Thoracic aorta (tissue), 2 donors: ENCODE data around the gene ZNF570. TPM values are rescaled to one million over a fixed set of nuclear protein-coding genes. Genes with fewer than 3 reads are reported as not detected.

Experiments used
- ATAC-seq: fragments of 150-250 bp; one replicate; pipeline ENCODE4 v1.8.0; 2017; ENCODE audit warnings: low read depth; ENCODE audit not compliant: insufficient number of reproducible peaks, low FRiP score
- DNase-seq: peaks from one replicate; pipeline ENCODE4 v3.0.0-alpha.2; 2020; ENCODE audit warnings: low spot score
- H3K27ac ChIP-seq, 2 donors: fragments of 200-600 bp; sonication (generic); 1 replicate in 1 of 2; 2 replicates in 1 of 2; pipeline ENCODE4 v1.5.1; 2016; ENCODE audit warnings: mild to moderate bottlenecking in 2 of 2, moderate library complexity in 2 of 2
- H3K27me3 ChIP-seq: fragments of 200-600 bp; sonication (generic); replicated peaks from 2 replicates; pipeline ENCODE4 v1.6.0; 2016; ENCODE audit warnings: mild to moderate bottlenecking; ENCODE audit not compliant: insufficient read depth
- H3K36me3 ChIP-seq: fragments of 200-600 bp; sonication (generic); one replicate; pipeline ENCODE4 v1.5.1; 2016
- H3K4me1 ChIP-seq, 2 donors: fragments of 200-600 bp; sonication (generic); 1 replicate in 1 of 2; 2 replicates in 1 of 2; pipeline versions ENCODE4 v1.5.1 to v1.6.0; 2016; ENCODE audit warnings: low read depth in 2 of 2, mild to moderate bottlenecking in 1 of 2; ENCODE audit not compliant: control insufficient read depth in 1 of 2
- H3K4me3 ChIP-seq: fragments of 200-600 bp; sonication (generic); 2 replicates; pipeline ENCODE4 v1.5.1; 2016; ENCODE audit warnings: mild to moderate bottlenecking
- H3K9me3 ChIP-seq: fragments of 200-600 bp; sonication (generic); 2 replicates; pipeline ENCODE4 v1.5.1; 2016
- CTCF ChIP-seq: fragments of 200-600 bp; sonication (generic); IDR thresholded peaks from one replicate; pipeline ENCODE4 v1.5.1; 2019; ENCODE audit warnings: antibody characterized with exemption
- total RNA-seq, 2 donors: library from RNA; depleted of rRNA; stranded (reverse); fragments of >200 nt; gene quantifications; one replicate each; pipeline versions ENCODE4 v1.1.0 to v1.2.3, GENCODE V29; 2016

Gene ZNF570
- total RNA-seq, 2 donors from 2014 or later, result 6.8 to 18.9 TPM

GRCh38 chr19:37513397-37513796, 44.2 kb downstream of the ZNF570 start:
- Histone ChIP-seq H3K27me3 (no peaks in the 10 kb centered on the region), H3K9me3 (peaks cover 3% of the 10 kb centered on the region), H3K4me1 (no peaks in the 10 kb centered on the region), H3K36me3 (peaks cover 54% of the 10 kb centered on the region), H3K27ac (no peak overlapping the region), H3K4me3 (no peak overlapping the region)
- no peak for TF ChIP-seq CTCF
- DNase-seq (no peak), ATAC-seq (no peak)

DNA sequence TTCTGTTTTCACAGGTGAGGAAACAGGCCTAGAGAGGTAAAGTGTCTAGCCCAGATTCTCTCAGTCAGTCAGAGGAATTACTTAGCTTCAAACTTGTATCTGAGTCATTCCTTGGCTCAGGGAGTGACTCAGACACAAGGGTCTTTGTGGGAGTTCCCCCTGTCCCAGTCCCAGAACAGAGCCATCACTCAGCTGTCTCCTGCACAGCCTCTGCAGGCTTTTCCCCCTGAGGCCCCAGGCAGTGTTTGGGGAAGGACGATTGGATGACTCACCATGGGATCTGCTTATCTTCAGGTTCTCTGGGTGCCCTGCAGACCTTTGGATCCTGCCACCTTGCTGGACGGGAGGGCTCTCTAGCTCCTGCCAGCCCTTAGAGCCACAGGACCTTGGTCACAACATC, 50.7 kb downstream of the ZNF570 start:
- no peak for ATAC-seq
- H3K4me1 ChIP-seq, result no peaks in the 10 kb centered on the region
- H3K27me3 ChIP-seq, result no peaks in the 10 kb centered on the region
- H3K9me3 ChIP-seq, result peaks cover 27% of the 10 kb centered on the region
- DNase-seq, result no peak
- peaks cover 63% of the 10 kb centered on the region for H3K36me3 ChIP-seq
- TF ChIP-seq CTCF, result no peak
- no peak overlapping the region for H3K27ac ChIP-seq
- H3K4me3 ChIP-seq, result no peak overlapping the region

GRCh38 chr19:37537391-37537947, 68.3 kb downstream of the ZNF570 start:
- H3K27ac ChIP-seq, result no peak overlapping the region
- peaks cover 94% of the 10 kb centered on the region for H3K9me3 ChIP-seq
- H3K4me3 ChIP-seq, result no peak overlapping the region
- no peaks in the 10 kb centered on the region for H3K4me1 ChIP-seq
- H3K36me3 ChIP-seq, result peaks cover 50% of the 10 kb centered on the region
- ATAC-seq (no peak), DNase-seq (no peak)
- H3K27me3 ChIP-seq, result no peaks in the 10 kb centered on the region
- no peak for TF ChIP-seq CTCF

Other genes with a start within 250 kb of the ZNF570 start
- 10 to 100 TPM in 1 of 2 donors, 1 to 10 TPM in 1; 3.8 to 20.9 TPM for gene ZNF527, start 98.3 kb upstream of the ZNF570 start, total RNA-seq
- gene ZNF569, start 1.9 kb upstream of the ZNF570 start, total RNA-seq, result 10 to 100 TPM in 1 of 2 donors, 1 to 10 TPM in 1; 4.6 to 13.3 TPM
- gene ZNF793, start 37.6 kb downstream of the ZNF570 start, total RNA-seq, result 10 to 100 TPM; 11.8 to 12.1 TPM
- gene ZNF571, start 125.4 kb downstream of the ZNF570 start, total RNA-seq, result 1 to 10 TPM; 3.0 to 7.0 TPM
- gene ZNF540, start 125.5 kb downstream of the ZNF570 start, total RNA-seq, result 10 to 100 TPM in 1 of 2 donors, 1 to 10 TPM in 1; 4.5 to 18.3 TPM
- 10 to 100 TPM in 1 of 2 donors, 1 to 10 TPM in 1; 6.6 to 23.6 TPM for gene ZFP30, start 186.1 kb downstream of the ZNF570 start, total RNA-seq